Stimulated activated CD8-positive, alpha-beta memory T cell treated with anti-CD3 and anti-CD28 coated beads, Interleukin-15, amount 100 ng/mL, for 1 hour (primary cell): ENCODE data around the gene STX16.
A peak's percentile ranks its signal among the peaks of the same experiment; 100 is the strongest.
"Not testable (repeated sequence)": the region's sequence is repeated elsewhere in the genome, so short reads cannot be mapped to it uniquely, and the experiment has no call there.

Experiments used
- DNase-seq: peaks from one replicate; pipeline ENCODE4 v3.0.0-alpha.2; 2020; ENCODE audit warnings: low read depth

The STX16 gene

DNA sequence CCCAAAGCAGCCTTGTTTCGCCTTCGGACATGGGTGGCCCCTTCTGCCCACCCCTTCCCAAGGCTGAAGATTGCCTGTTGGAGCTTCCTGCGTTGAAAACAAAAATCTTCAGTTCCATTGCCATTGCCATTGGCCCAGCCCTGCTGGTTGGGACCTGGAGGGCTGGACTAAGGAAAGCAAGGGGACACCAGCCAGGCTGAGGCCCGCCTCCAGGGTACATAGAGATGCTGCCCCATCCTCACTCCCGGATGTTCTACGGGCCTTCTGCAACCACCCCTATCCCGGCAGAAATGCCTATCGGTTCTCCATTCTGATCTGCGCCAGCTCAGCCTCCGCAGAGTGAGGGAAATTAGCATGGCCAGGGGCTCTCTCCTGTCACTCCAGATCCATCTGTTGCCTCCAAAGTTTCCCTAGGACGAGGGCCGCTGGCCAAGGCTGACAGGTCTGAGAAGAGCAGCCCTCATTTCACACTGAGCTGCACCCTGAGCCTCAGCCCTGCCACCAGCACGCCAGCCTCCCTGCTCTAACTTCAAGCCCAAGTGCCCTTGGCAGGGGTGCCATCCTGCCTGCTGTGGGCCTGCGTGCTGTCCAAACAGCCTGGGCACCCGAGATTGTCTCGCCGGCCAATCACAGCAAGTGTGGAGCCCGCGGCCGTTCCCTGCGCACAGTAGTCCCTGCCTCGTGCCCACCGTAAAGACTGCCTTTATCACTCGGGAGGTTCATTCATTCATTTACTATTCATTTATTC, 13.4 kb upstream of the STX16 start:
- no peak for DNase-seq

- DNase-seq: no peak
Observed at GRCh38 chr20:58638467-58639181, 12.5 kb upstream of the STX16 start.

- no peak for DNase-seq
Observed at GRCh38 chr20:58639182-58640146, 11.6 kb upstream of the STX16 start.

DNA sequence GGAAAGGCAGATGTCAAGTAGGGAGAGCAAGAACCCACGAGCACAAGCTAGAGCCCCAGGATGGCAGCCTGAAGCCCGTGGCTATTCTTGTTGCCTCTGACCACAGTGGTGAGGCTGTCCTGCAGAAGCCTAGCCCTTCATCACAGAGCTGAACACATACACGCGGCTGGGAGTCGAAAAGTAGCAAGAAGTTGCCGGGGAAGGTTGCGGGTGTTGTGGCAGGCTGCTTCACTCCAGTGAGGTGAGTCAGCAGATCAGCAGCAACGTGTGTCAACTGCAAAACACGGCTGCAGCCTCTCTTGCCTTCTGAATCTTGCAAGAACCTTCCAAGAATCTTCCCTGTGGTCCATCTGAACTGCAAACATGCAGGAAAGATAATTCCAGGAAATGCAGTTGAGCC, 10.6 kb upstream of the STX16 start:
- no peak for DNase-seq

- no peak for DNase-seq
Observed at GRCh38 chr20:58642441-58642840, 8.6 kb upstream of the STX16 start.

- DNase-seq: not testable (repeated sequence)
Observed at GRCh38 chr20:58642896-58643295, 8.2 kb upstream of the STX16 start.

DNA sequence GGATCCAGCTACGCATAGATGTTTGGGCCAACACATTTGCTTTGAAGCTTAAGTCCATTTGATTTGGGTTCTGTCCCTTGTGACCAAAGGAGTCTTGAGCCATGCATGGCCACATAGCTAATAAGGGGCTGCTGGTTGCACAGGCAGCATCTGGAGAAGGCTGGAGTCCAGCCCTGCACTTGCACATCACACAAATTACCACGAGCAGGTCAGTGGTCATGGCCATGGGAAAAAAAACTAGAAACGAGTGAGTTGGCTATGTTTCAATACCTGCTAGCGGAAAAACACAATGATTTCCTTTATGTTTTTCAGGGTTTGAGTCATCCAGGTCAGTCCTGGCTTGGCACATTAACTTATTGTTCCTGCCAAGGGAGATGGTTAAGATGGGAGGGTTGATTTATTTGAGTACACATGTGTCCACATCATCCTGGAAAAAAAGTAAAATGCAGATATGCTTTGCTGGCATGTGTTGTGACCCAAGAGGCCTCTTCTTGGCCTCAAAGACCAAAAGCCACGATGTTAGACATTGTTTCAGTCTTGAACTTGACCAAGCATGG, 5.6 kb upstream of the STX16 start:
- DNase-seq: no peak

DNA sequence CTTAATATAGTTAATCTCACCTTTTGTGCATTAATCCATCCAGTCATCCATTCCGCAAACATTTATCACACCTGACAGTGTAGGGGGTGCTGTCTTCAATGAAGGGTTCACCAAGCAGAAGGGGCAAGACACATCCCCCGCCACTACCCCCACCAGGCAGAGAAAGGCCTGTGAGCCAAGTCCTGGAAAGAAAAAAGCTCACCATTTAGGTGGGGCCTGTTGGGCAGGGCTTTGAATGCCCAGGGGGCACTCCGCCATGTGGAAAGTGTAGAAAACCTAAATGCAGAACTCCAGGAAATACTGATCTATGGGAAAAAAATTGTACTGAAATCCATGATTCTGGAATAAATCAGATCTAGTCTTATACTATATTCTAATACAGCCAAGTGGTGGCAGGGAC, 4.8 kb upstream of the STX16 start:
- no peak for DNase-seq

GRCh38 chr20:58646703-58647102, 4.4 kb upstream of the STX16 start:
- DNase-seq: no peak

DNA sequence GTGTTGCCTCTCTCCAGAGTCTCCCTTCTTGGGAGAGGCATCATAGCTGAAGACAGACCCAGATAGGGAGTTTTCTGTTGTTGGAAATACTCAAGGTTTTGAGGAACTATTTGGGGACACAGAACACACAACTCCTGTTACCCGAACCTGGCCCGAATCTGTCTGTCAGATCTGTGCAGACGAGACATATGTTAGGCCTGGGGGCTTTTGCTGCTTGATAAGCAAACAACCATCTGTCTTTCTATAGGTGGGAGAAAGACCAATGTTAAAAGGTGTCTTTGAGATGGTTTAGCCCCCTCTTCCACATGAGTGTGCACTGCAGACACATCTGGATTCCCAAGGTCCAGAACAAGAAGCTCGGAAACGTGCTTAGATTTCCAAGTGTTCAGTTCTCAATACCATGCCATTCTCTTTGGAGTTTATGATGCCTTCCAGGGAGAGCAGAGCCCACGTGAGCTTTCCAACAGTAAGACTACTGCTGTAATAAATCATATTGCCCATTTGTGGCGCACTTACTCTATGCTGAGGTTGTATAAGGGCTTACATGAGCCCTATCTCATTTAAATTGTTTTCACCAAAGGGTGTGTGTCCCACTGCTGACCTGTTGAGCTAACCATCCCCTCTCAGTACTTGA, 3.8 kb upstream of the STX16 start:
- no peak for DNase-seq

- DNase-seq: no peak
Observed at GRCh38 chr20:58647796-58648501, 3.1 kb upstream of the STX16 start.

DNA sequence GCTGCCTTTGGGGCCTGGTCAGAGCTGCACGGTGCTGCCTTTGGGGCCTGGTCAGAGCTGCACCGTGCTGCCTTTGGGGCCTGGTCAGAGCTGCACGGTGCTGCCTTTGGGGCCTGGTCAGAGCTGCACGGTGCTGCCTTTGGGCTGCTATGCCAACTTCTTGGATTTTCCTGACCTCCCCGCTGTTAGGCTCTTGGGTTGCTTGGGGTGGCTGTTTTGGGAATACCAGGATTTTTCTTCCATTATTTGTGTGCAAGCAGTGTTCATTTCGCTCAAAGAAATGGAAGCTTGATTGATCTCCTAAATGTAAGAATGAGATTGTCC, 2.6 kb upstream of the STX16 start:
- not testable (repeated sequence) for DNase-seq

GRCh38 chr20:58649288-58650180, 1.5 kb upstream of the STX16 start:
- no peak for DNase-seq

DNA sequence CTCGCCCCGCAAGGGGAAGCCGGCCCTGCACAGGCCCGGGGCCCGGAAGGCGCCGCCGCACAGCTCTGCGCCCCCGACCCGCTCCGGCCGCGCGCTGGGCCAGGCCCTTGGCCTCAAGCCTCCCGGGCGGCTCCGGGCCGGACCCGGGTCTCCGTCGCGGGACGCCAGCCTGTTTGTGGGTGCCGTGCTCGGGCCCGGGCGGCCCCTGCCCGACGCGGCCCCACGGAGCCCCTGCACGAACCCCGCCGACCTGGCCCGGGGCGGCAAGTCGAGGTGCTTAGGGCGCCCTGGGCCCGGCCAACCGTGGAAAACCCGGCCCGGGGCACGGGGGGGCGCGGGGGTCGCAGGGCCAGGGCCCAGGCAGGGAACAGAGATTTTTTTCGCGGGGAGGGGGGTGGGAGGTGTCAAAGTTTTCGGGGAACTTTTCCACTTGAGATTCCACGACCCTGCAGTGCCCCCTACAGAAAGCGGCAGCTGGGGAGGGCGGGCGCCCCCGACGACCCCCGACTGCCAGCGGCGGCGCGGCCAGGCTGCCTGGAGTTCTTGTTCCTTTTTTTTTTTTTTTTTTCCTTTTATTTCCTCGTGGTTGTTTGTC, 805 bp upstream of the STX16 start:
- no peak for DNase-seq

- DNase-seq: no peak
Observed at GRCh38 chr20:58651559-58651945, 469 bp downstream of the STX16 start.

DNA sequence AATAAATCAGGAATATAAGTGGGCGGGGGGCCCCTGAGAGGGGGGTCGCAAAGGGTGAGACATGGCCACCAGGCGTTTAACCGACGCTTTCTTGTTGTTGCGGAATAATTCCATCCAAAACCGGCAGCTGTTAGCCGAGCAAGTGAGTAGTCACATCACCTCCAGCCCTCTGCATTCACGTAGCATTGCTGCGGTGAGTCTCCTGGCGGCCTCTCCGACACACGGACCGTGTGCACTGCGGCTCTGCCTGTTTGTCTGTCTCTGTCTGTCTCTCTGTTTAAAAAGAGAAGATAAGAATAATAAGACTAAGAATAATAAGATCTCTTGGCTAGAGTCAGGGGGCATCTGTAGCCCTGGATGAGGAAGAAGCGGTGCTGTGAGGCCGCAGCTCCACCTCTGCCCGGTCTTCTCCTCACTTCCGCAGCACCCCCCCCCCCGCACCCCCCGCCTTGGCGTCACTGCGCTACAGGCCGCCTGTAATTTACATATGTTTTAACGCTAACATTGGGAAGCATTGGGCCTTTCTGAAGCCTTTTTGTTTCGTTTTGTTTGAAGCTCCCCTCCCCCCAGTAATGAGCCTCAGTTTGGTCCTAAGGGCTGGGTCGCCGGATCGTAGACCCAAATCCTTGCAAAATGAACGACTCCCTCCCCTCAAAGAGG, 993 bp downstream of the STX16 start:
- peak; percentile 32 for DNase-seq

- peak; percentile 13 for DNase-seq
Observed at GRCh38 chr20:58652606-58653294, 1.7 kb downstream of the STX16 start.

- DNase-seq: no peak
Observed at GRCh38 chr20:58654337-58654736, 3.3 kb downstream of the STX16 start.
